Stimulated activated CD4-positive, alpha-beta T cell treated with anti-CD3 and anti-CD28 coated beads, Interleukin-1b, Interleukin-23, amount 100 ng/mL, for 48 hours (primary cell): ENCODE data around the gene ENOX2.
A peak's percentile ranks its signal among the peaks of the same experiment; 100 is the strongest.

Experiments used
- DNase-seq: peaks from one replicate; pipeline ENCODE4 v3.0.0-alpha.2; 2020

The ENOX2 gene

GRCh38 chrX:130604882-130605281 lies 298.1 kb downstream of the ENOX2 start:
- DNase-seq, result no peak

GRCh38 chrX:130594453-130594916 lies 308.5 kb downstream of the ENOX2 start:
- no peak for DNase-seq

- no peak for DNase-seq
Measured at GRCh38 chrX:130593911-130594310, 309.1 kb downstream of the ENOX2 start.

GRCh38 chrX:130592204-130592603 lies 310.8 kb downstream of the ENOX2 start:
- no peak for DNase-seq

GRCh38 chrX:130578906-130579305 lies 324.1 kb downstream of the ENOX2 start:
- DNase-seq, result no peak

- DNase-seq, result no peak
Measured at GRCh38 chrX:130577431-130577830, 325.6 kb downstream of the ENOX2 start.

GRCh38 chrX:130575831-130576389 lies 327.1 kb downstream of the ENOX2 start:
- peak; percentile 14 for DNase-seq
